CD4-positive, alpha-beta T cell (primary cell): ENCODE results near the gene PCCA. TPM values are rescaled to one million over a fixed set of nuclear protein-coding genes. Genes with fewer than 3 reads are reported as not detected.

Experiments used
- ATAC-seq: fragments of 200-7000 bp; cut with Tn5 transposase; one replicate; pipeline ENCODE4 v1.10.0; 2022; ENCODE audit warnings: mild to moderate bottlenecking; ENCODE audit not compliant: poor library complexity
- CTCF ChIA-PET: fragments of 350-600 bp; sonication (Branson Sonifier 250); formaldehyde crosslinking; loops from one replicate; lab custom pipeline; 2021; ENCODE audit warnings: antibody characterized with exemption, inconsistent platforms; lab: Charles Lee
- POLR2A ChIA-PET: fragments of 350-600 bp; sonication (Branson Sonifier 250); formaldehyde crosslinking; loops from one replicate; lab custom pipeline; 2021; ENCODE audit warnings: antibody characterized with exemption, inconsistent platforms; lab: Charles Lee
- DNase-seq, 14 experiments: peaks; one replicate each; pipeline ENCODE4 v3.0.0-alpha.2; 2013 to 2020; ENCODE audit warnings: mixed read lengths in 2 of 14
- H3K27ac ChIP-seq, 2 donors: one replicate each; pipeline versions ENCODE4 v1.5.1 to v1.7.0; 2013; ENCODE audit warnings: low read length in 2 of 2, low read depth in 1 of 2, mild to moderate bottlenecking in 1 of 2
- H3K27me3 ChIP-seq, 2 experiments: 1 replicate in 1 of 2; 2 replicates in 1 of 2; pipeline versions ENCODE4 v1.6.1 to v1.7.0; 2013; ENCODE audit warnings: low read length in 2 of 2, control low read depth in 1 of 2, mild to moderate bottlenecking in 1 of 2, moderate library complexity in 1 of 2; ENCODE audit not compliant: insufficient read depth in 2 of 2, control insufficient read depth in 1 of 2
- H3K36me3 ChIP-seq: one replicate; pipeline ENCODE4 v1.6.1; 2013; ENCODE audit warnings: low read length, control low read depth; ENCODE audit not compliant: insufficient read depth
- H3K4me1 ChIP-seq: one replicate; pipeline ENCODE4 v1.6.1; 2013; ENCODE audit warnings: low read length, control low read depth; ENCODE audit not compliant: insufficient read depth
- H3K4me3 ChIP-seq: one replicate; pipeline ENCODE4 v1.5.1; 2013; ENCODE audit warnings: mild to moderate bottlenecking, low read length, moderate library complexity
- H3K9me3 ChIP-seq, 2 experiments: 1 replicate in 1 of 2; 2 replicates in 1 of 2; pipeline versions ENCODE4 v1.6.1 to v1.7.0; 2013; ENCODE audit warnings: low read length in 2 of 2, mild to moderate bottlenecking in 2 of 2, control low read depth in 1 of 2, moderate library complexity in 1 of 2; ENCODE audit not compliant: control insufficient read depth in 1 of 2, insufficient read depth in 1 of 2
- H3K27ac Mint-ChIP-seq: one replicate; pipeline ENCODE4 v1.8.0; 2020; ENCODE audit warnings: mixed read lengths
- H3K27me3 Mint-ChIP-seq: one replicate; pipeline ENCODE4 v1.8.0; 2021; ENCODE audit warnings: mixed read lengths
- H3K36me3 Mint-ChIP-seq: one replicate; pipeline ENCODE4 v1.8.0; 2021; ENCODE audit warnings: low read depth, mixed read lengths
- H3K4me1 Mint-ChIP-seq: one replicate; pipeline ENCODE4 v1.8.0; 2021; ENCODE audit warnings: low read depth, mixed read lengths
- H3K4me3 Mint-ChIP-seq: one replicate; pipeline ENCODE4 v1.8.0; 2020; ENCODE audit warnings: mild to moderate bottlenecking, mixed read lengths
- H3K9me3 Mint-ChIP-seq: one replicate; pipeline ENCODE4 v1.8.0; 2020; ENCODE audit warnings: mixed read lengths
- intact Hi-C, 2 experiments: fragments of 100-400 bp; cut with DNase I in 1 of 2; cut with micrococcal nuclease in 1 of 2; formaldehyde crosslinking; loops; one replicate each; pipeline versions ENCODE4 v1.15.1 to v1.9.0; 2023 to 2025; cut with DNase I, micrococcal nuclease
- total RNA-seq, 174 experiments: library from RNA in 2 of 174; stranded (reverse) in 2 of 174; gene quantifications; one replicate each; pipeline ENCODE4 v1.2.3 and lab custom pipeline; 2021 to 2026
- TF ChIP-seq, protein P1 (sequence below): fragments of 200-600 bp; IDR thresholded peaks from one replicate; pipeline ENCODE4 v1.8.0; 2022; ENCODE audit warnings: antibody characterized with exemption, mild to moderate bottlenecking

The PCCA gene
- total RNA-seq, 2 experiments from 2014 or later, result 4.7 to 5.2 TPM

- H3K4me1 Mint-ChIP-seq, result no peaks in the 10 kb centered on the region
- TF ChIP-seq, protein P1, sequence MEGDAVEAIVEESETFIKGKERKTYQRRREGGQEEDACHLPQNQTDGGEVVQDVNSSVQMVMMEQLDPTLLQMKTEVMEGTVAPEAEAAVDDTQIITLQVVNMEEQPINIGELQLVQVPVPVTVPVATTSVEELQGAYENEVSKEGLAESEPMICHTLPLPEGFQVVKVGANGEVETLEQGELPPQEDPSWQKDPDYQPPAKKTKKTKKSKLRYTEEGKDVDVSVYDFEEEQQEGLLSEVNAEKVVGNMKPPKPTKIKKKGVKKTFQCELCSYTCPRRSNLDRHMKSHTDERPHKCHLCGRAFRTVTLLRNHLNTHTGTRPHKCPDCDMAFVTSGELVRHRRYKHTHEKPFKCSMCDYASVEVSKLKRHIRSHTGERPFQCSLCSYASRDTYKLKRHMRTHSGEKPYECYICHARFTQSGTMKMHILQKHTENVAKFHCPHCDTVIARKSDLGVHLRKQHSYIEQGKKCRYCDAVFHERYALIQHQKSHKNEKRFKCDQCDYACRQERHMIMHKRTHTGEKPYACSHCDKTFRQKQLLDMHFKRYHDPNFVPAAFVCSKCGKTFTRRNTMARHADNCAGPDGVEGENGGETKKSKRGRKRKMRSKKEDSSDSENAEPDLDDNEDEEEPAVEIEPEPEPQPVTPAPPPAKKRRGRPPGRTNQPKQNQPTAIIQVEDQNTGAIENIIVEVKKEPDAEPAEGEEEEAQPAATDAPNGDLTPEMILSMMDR, result no peak
- no peak overlapping the region for H3K4me3 ChIP-seq
- H3K4me1 ChIP-seq, result no peaks in the 10 kb centered on the region
- DNase-seq (no peak), ATAC-seq (no peak)
- H3K9me3 Mint-ChIP-seq, result no peaks in the 10 kb centered on the region
- no peaks in the 10 kb centered on the region for H3K36me3 ChIP-seq
- no peak overlapping the region for H3K27ac ChIP-seq
- intact Hi-C loops, result no loop called here
- H3K27ac Mint-ChIP-seq, result no peak overlapping the region
- H3K27me3 Mint-ChIP-seq, result no peaks in the 10 kb centered on the region
- ChIA-PET CTCF (interaction anchor here (1.2 kb wide), 1 partner anchor 26 kb away, joined by 3 read pairs; no protein-coding TSS in a partner anchor), POLR2A (interaction anchor here (0.7 kb wide), 1 partner anchor 130 kb away, joined by 3 read pairs; no protein-coding TSS in a partner anchor)
- H3K4me3 Mint-ChIP-seq, result no peak overlapping the region
- H3K27me3 ChIP-seq, result no peaks in the 10 kb centered on the region
- no peaks in the 10 kb centered on the region for H3K36me3 Mint-ChIP-seq
- H3K9me3 ChIP-seq, result no peaks in the 10 kb centered on the region
Observed at GRCh38 chr13:100350601-100351000, 261.7 kb downstream of the PCCA start.

DNA sequence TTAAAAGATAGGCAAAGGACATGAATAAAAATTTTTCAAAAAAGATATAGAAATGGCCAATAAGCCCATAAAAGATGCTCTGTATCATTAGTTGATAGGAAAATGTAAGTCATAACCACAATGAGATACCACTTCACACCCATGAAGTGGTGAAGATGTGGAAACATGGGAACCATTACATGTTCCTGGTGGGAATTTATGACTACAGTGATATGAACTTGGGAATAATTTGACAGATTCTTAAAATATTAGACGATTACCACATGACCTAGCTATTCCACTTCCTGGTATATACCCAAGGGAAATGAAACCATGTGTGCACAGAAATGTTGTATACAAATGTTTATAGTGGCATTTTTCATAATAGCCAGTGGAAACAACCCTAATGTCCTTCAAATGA, 267.5 kb downstream of the PCCA start:
- H3K36me3 Mint-ChIP-seq, result no peaks in the 10 kb centered on the region
- CTCF ChIA-PET, result no interaction called here
- H3K4me1 Mint-ChIP-seq, result no peaks in the 10 kb centered on the region

GRCh38 chr13:100356889-100357288, 268.0 kb downstream of the PCCA start:
- Histone ChIP-seq H3K36me3 (no peaks in the 10 kb centered on the region), H3K4me1 (no peaks in the 10 kb centered on the region), H3K27me3 (no peaks in the 10 kb centered on the region), H3K27ac (no peak overlapping the region), H3K9me3 (no peaks in the 10 kb centered on the region), H3K4me3 (no peak overlapping the region)
- intact Hi-C loops, result no loop called here
- CTCF ChIA-PET, result no interaction called here
- H3K27ac Mint-ChIP-seq, result no peak overlapping the region
- DNase-seq, result no peak
- POLR2A ChIA-PET, result no interaction called here
- no peaks in the 10 kb centered on the region for H3K9me3 Mint-ChIP-seq
- no peak overlapping the region for H3K4me3 Mint-ChIP-seq
- H3K27me3 Mint-ChIP-seq, result no peaks in the 10 kb centered on the region
- TF ChIP-seq, protein P1, result no peak
- no peak for ATAC-seq
- no peaks in the 10 kb centered on the region for H3K36me3 Mint-ChIP-seq
- H3K4me1 Mint-ChIP-seq, result no peaks in the 10 kb centered on the region

More for the DNA sequence above, 267.5 kb downstream of the PCCA start:
- no peaks in the 10 kb centered on the region for H3K9me3 ChIP-seq
- DNase-seq (no peak), ATAC-seq (no peak)
- H3K9me3 Mint-ChIP-seq, result no peaks in the 10 kb centered on the region
- intact Hi-C loops, result no loop called here
- no peak overlapping the region for H3K27ac Mint-ChIP-seq
- POLR2A ChIA-PET, result no interaction called here
- H3K4me3 ChIP-seq, result no peak overlapping the region
- H3K27me3 Mint-ChIP-seq, result no peaks in the 10 kb centered on the region
- H3K27ac ChIP-seq, result no peak overlapping the region
- no peaks in the 10 kb centered on the region for H3K36me3 ChIP-seq
- H3K4me3 Mint-ChIP-seq, result no peak overlapping the region
- TF ChIP-seq, protein P1, result no peak
- no peaks in the 10 kb centered on the region for H3K4me1 ChIP-seq
- H3K27me3 ChIP-seq, result no peaks in the 10 kb centered on the region
